Left ventricle myocardium inferior (tissue), 1 donor: Measurements from ENCODE around the gene MEI4. TPM values are rescaled to one million over a fixed set of nuclear protein-coding genes. Genes with fewer than 3 reads are reported as not detected.

Experiments used
- DNase-seq: peaks from one replicate; pipeline ENCODE4 v3.0.0-alpha.2; 2020
- H3K27ac ChIP-seq: fragments of 200-600 bp; replicated peaks from 2 replicates; pipeline ENCODE4 v1.8.0; 2021
- H3K27me3 ChIP-seq: fragments of 200-600 bp; 2 replicates; pipeline ENCODE4 v1.8.0; 2021; ENCODE audit warnings: low read depth
- H3K36me3 ChIP-seq: fragments of 200-600 bp; 2 replicates; pipeline ENCODE4 v1.8.0; 2021
- H3K4me1 ChIP-seq: fragments of 200-600 bp; 2 replicates; pipeline ENCODE4 v1.8.0; 2021
- H3K4me3 ChIP-seq: fragments of 200-600 bp; 2 replicates; pipeline ENCODE4 v1.8.0; 2021; ENCODE audit warnings: mild to moderate bottlenecking, moderate library complexity
- H3K9me3 ChIP-seq: fragments of 200-600 bp; replicated peaks from 2 replicates; pipeline ENCODE4 v1.8.0; 2021
- CTCF ChIP-seq: fragments of 200-600 bp; IDR thresholded peaks from 2 replicates; pipeline ENCODE4 v1.8.0; 2021; ENCODE audit warnings: antibody characterized with exemption, mild to moderate bottlenecking, borderline replicate concordance
- intact Hi-C: fragments of 100-400 bp; cut with micrococcal nuclease; formaldehyde crosslinking; loops from one replicate; pipeline ENCODE4 v1.11.0; 2022
- total RNA-seq: library from RNA; stranded (reverse); fragmentation: NEBNext Ultra II Directional; extraction: Animal tissue kit (Norgen Biotek cat#: 25700); gene quantifications from one replicate; pipeline ENCODE4 v1.2.1, GENCODE V29; 2021
- donor health status: DM: no; HTN: yes; CAD: no; lungs with severe emphysema.

The MEI4 gene
- total RNA-seq, 1 donor from 2014 or later: 0.52 TPM

GRCh38 chr6:77620278-77620882, 32.5 kb upstream of the MEI4 start:
- peak; percentile 40 for TF ChIP-seq CTCF
- H3K4me3 ChIP-seq: no peak overlapping the region
- no peaks in the 10 kb centered on the region for H3K27me3 ChIP-seq
- intact Hi-C loops: no loop called here
- H3K36me3 ChIP-seq: no peaks in the 10 kb centered on the region
- no peak overlapping the region for H3K27ac ChIP-seq
- DNase-seq: no peak
- H3K4me1 ChIP-seq: no peaks in the 10 kb centered on the region
- H3K9me3 ChIP-seq: peaks cover 24% of the 10 kb centered on the region

- H3K4me1 ChIP-seq: no peaks in the 10 kb centered on the region
- intact Hi-C loops: no loop called here
- H3K27me3 ChIP-seq: no peaks in the 10 kb centered on the region
- H3K27ac ChIP-seq: no peak overlapping the region
- no peak for DNase-seq
- no peaks in the 10 kb centered on the region for H3K9me3 ChIP-seq
- no peak overlapping the region for H3K4me3 ChIP-seq
- no peaks in the 10 kb centered on the region for H3K36me3 ChIP-seq
- no peak for TF ChIP-seq CTCF
These were observed 28.3 kb upstream of the MEI4 start for GRCh38 chr6:77624515-77624914.

- Histone ChIP-seq H3K4me3 (no peak overlapping the region), H3K27ac (no peak overlapping the region), H3K9me3 (no peaks in the 10 kb centered on the region), H3K4me1 (no peaks in the 10 kb centered on the region), H3K36me3 (no peaks in the 10 kb centered on the region), H3K27me3 (no peaks in the 10 kb centered on the region)
- intact Hi-C loops: no loop called here
- no peak for TF ChIP-seq CTCF
- DNase-seq: no peak
These were observed 26.4 kb upstream of the MEI4 start for GRCh38 chr6:77626426-77626825.

- intact Hi-C loops: no loop called here
- no peak overlapping the region for H3K27ac ChIP-seq
These were observed 22.8 kb upstream of the MEI4 start for GRCh38 chr6:77630014-77630413.

GRCh38 chr6:77633471-77633870, 19.4 kb upstream of the MEI4 start:
- intact Hi-C loops: no loop called here

More at GRCh38 chr6:77630014-77630413, 22.8 kb upstream of the MEI4 start:
- no peak for DNase-seq
- Histone ChIP-seq H3K27me3 (no peaks in the 10 kb centered on the region), H3K4me3 (no peak overlapping the region), H3K4me1 (no peaks in the 10 kb centered on the region), H3K9me3 (no peaks in the 10 kb centered on the region), H3K36me3 (no peaks in the 10 kb centered on the region)
- TF ChIP-seq CTCF: no peak

More at GRCh38 chr6:77633471-77633870, 19.4 kb upstream of the MEI4 start:
- no peaks in the 10 kb centered on the region for H3K9me3 ChIP-seq
- no peaks in the 10 kb centered on the region for H3K27me3 ChIP-seq
- DNase-seq: no peak
- no peaks in the 10 kb centered on the region for H3K4me1 ChIP-seq
- no peak for TF ChIP-seq CTCF
- no peak overlapping the region for H3K27ac ChIP-seq
- no peaks in the 10 kb centered on the region for H3K36me3 ChIP-seq
- H3K4me3 ChIP-seq: no peak overlapping the region
